ENCODE measurements around the gene SERGEF. TPM values are rescaled to one million over a fixed set of nuclear protein-coding genes. Genes with fewer than 3 reads are reported as not detected.

SERGEF gene
- total and polyA plus RNA-seq, 8 donors, result 16.2 to 26.1 (median 19.7) TPM

DNA sequence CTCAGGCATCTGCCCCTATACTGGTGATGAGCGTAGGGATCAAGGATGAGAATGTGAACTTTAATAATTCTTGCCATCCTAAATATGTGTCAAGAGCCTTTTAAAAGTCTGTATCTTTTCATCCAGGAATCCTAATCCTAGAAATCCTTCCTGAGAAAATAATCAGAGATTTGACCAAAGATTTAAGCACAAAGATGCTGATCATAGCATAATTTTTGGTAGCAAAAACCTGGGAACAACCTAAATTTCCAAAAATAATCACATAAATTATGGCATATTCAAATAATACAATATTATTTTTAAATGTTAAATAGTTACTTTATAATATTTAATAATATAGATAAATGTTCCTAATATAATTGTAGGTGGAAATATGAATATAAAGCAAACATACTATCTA is 76.1 kb downstream of the SERGEF start:
- intact Hi-C loops (cut with DNase I), result no loop called here
- H3K4me3 ChIP-seq, result no peak overlapping the region
- no peak overlapping the region for H3K27ac ChIP-seq
- ATAC-seq (no peak), DNase-seq (no peak)
- TF ChIP-seq, protein P1, sequence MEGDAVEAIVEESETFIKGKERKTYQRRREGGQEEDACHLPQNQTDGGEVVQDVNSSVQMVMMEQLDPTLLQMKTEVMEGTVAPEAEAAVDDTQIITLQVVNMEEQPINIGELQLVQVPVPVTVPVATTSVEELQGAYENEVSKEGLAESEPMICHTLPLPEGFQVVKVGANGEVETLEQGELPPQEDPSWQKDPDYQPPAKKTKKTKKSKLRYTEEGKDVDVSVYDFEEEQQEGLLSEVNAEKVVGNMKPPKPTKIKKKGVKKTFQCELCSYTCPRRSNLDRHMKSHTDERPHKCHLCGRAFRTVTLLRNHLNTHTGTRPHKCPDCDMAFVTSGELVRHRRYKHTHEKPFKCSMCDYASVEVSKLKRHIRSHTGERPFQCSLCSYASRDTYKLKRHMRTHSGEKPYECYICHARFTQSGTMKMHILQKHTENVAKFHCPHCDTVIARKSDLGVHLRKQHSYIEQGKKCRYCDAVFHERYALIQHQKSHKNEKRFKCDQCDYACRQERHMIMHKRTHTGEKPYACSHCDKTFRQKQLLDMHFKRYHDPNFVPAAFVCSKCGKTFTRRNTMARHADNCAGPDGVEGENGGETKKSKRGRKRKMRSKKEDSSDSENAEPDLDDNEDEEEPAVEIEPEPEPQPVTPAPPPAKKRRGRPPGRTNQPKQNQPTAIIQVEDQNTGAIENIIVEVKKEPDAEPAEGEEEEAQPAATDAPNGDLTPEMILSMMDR (IDR thresholded peaks at IDR 0.05), result no peak
- H3K27me3 ChIP-seq, result no peaks in the 10 kb centered on the region
- no peaks in the 10 kb centered on the region for H3K4me1 ChIP-seq
- no peaks in the 10 kb centered on the region for H3K9me3 ChIP-seq
- peaks cover 0 to 6% of the 10 kb centered on the region in 2 donors for H3K36me3 ChIP-seq

DNA sequence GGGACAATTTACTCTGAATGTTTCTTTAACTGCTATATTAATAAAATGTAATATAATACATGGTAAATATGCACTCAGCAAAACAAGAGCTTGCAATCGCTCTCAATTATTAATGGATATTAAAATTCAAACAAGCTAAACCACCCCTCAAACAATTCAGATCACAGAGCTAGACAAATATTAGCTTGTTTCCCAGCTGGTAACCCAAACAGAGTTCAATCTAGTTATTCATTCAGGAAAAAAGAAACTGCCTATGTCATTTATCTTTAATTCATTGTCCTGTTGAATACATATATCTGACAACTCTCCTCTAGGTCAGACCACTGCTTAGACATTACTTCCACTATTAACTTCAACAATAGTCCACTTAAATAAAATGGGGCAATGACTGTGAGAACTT is 78.7 kb downstream of the SERGEF start:
- H3K27ac ChIP-seq, result no peak overlapping the region
- no peaks in the 10 kb centered on the region for H3K4me1 ChIP-seq
- H3K4me3 ChIP-seq, result no peak overlapping the region
- no peak for DNase-seq
- intact Hi-C loops (cut with DNase I), result no loop called here
- TF ChIP-seq, protein P1 (IDR thresholded peaks at IDR 0.05), result no peak
- H3K9me3 ChIP-seq, result no peaks in the 10 kb centered on the region
- peaks cover 0 to 6% of the 10 kb centered on the region in 2 donors for H3K36me3 ChIP-seq
- ATAC-seq, result no peak
- H3K27me3 ChIP-seq, result no peaks in the 10 kb centered on the region

DNA sequence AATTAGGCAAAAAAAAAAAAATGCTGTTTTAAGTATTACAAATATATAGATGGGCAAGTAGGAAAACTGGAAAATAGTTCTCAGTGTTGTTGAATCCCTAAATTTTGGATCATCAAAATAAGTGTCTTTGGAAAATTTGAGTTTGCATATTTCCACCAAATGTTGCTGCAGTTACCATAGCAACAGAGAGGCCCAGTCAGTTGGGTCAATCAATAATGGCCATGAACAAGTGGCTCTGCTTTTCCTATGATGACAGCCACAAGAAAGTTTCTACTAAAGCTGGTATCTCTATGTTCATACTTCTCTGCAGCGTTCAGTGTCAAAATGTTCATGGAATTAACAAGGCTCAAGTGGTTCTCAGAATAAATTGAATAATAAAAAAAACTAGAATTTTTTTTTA is 79.1 kb downstream of the SERGEF start:
- DNase-seq (no peak), ATAC-seq (no peak)
- no peaks in the 10 kb centered on the region for H3K27me3 ChIP-seq
- no peaks in the 10 kb centered on the region for H3K4me1 ChIP-seq
- H3K36me3 ChIP-seq, result peaks cover 0 to 6% of the 10 kb centered on the region in 2 donors
- no peak overlapping the region for H3K4me3 ChIP-seq
- no peak overlapping the region for H3K27ac ChIP-seq
- intact Hi-C loops (cut with DNase I), result no loop called here
- no peaks in the 10 kb centered on the region for H3K9me3 ChIP-seq
- TF ChIP-seq, protein P1 (IDR thresholded peaks at IDR 0.05), result no peak

DNA sequence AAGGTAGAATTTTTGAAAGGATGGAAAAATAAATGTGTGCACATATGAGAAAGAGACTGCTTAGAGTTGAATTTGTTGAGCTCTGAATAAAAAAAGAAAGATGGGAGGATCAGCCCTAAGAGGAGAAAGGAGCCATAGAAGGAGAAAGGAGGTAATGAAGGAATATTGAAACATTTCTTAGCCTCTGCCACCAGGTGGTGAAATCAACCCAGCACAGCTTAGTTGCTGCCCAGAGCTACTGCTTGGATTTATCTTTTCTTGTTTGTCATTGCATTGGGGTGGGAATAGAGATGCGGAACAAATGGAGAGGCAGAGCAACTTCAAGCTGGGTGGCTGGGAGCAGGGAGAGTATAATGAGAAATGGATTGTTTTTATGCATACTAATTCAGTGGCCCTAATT is 80.4 kb downstream of the SERGEF start:
- intact Hi-C loops (cut with DNase I), result no loop called here

DNA sequence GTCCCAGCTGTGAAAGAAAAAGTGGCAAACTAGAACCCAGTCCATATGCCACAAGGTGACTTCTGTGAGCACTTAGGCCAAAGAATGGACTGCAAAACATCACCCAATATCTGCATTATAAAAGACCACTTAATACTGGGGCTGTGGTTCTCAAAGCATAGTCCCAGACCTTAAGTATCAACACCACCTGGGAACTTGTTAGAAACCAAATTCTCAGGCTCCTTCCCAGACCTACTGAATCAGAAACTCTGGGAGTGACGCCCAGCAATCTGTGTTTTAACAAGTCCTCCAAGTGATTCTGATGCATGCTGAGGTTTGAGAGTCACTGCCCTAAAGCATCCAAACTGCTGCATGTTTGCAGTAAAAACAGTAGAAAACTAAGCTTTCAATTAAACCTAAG is 81.3 kb downstream of the SERGEF start:
- no peak for ATAC-seq
- Histone ChIP-seq H3K27me3 (no peaks in the 10 kb centered on the region), H3K36me3 (peaks cover 0 to 3% of the 10 kb centered on the region in 2 donors), H3K4me1 (no peaks in the 10 kb centered on the region), H3K27ac (no peak overlapping the region), H3K4me3 (no peak overlapping the region), H3K9me3 (no peaks in the 10 kb centered on the region)
- intact Hi-C loops (cut with DNase I), result no loop called here
- DNase-seq, result no peak
- TF ChIP-seq, protein P1 (IDR thresholded peaks at IDR 0.05), result no peak

More for the DNA sequence above, 80.4 kb downstream of the SERGEF start:
- Histone ChIP-seq H3K27ac (no peak overlapping the region), H3K4me1 (no peaks in the 10 kb centered on the region), H3K9me3 (no peaks in the 10 kb centered on the region), H3K27me3 (no peaks in the 10 kb centered on the region), H3K4me3 (no peak overlapping the region), H3K36me3 (peaks cover 0 to 3% of the 10 kb centered on the region in 2 donors)
- TF ChIP-seq, protein P1 (IDR thresholded peaks at IDR 0.05), result no peak
- DNase-seq, result no peak
- no peak for ATAC-seq

Measured in left lung (tissue), 10 donors.